H9 (cell line): ENCODE data around the gene MAPKAP1. TPM values are rescaled to one million over a fixed set of nuclear protein-coding genes. Genes with fewer than 3 reads are reported as not detected.

Experiments
- DNase-seq: peaks from one replicate; pipeline ENCODE4 v3.0.0-alpha.2; 2017
- H2AFZ ChIP-seq: one replicate; pipeline ENCODE4 v1.6.1; 2013; ENCODE audit warnings: mild to moderate bottlenecking, low read length, control low read depth, moderate library complexity
- H2AK5ac ChIP-seq: 2 replicates; pipeline ENCODE4 v1.6.1; 2013; ENCODE audit warnings: low read length, control low read depth, mixed read lengths; ENCODE audit not compliant: insufficient read length
- H2BK120ac ChIP-seq: one replicate; pipeline ENCODE4 v1.6.1; 2013; ENCODE audit warnings: low read depth, mild to moderate bottlenecking, low read length, control low read depth, inconsistent platforms; ENCODE audit not compliant: poor library complexity, severe bottlenecking
- H2BK12ac ChIP-seq: 2 replicates; pipeline ENCODE4 v1.6.1; 2013; ENCODE audit warnings: low read length, control low read depth, mixed read lengths, low read depth; ENCODE audit not compliant: insufficient read length
- H2BK15ac ChIP-seq: 2 replicates; pipeline ENCODE4 v1.6.1; 2013; ENCODE audit warnings: low read depth, low read length, control low read depth
- H2BK20ac ChIP-seq: one replicate; pipeline ENCODE4 v1.6.1; 2013; ENCODE audit warnings: low read depth, mild to moderate bottlenecking, low read length, control low read depth, inconsistent platforms; ENCODE audit not compliant: poor library complexity, severe bottlenecking
- H2BK5ac ChIP-seq: 2 replicates; pipeline ENCODE4 v1.6.1; 2013; ENCODE audit warnings: low read length, control low read depth, mixed read lengths; ENCODE audit not compliant: insufficient read length
- H3K14ac ChIP-seq: 2 replicates; pipeline ENCODE4 v1.6.1; 2013; ENCODE audit warnings: low read length, control low read depth; ENCODE audit not compliant: insufficient read depth
- H3K18ac ChIP-seq: 2 replicates; pipeline ENCODE4 v1.6.1; 2013; ENCODE audit warnings: low read depth, mild to moderate bottlenecking, mixed read lengths, low read length, control low read depth; ENCODE audit not compliant: insufficient read length
- H3K23ac ChIP-seq: 2 replicates; pipeline ENCODE4 v1.6.1; 2013; ENCODE audit warnings: low read length, control low read depth, mixed read lengths, low read depth; ENCODE audit not compliant: insufficient read length
- H3K23me2 ChIP-seq: 2 replicates; pipeline ENCODE4 v1.6.1; 2013; ENCODE audit warnings: low read depth, mild to moderate bottlenecking, mixed read lengths, low read length, control low read depth; ENCODE audit not compliant: insufficient read length, poor library complexity, severe bottlenecking
- H3K27ac ChIP-seq: 2 replicates; pipeline ENCODE4 v1.5.1; 2013; ENCODE audit warnings: low read length, control low read depth, mixed read lengths, low read depth; ENCODE audit not compliant: insufficient read length
- H3K27me3 ChIP-seq: 2 replicates; pipeline ENCODE4 v1.6.1; 2013; ENCODE audit warnings: low read length, control low read depth, inconsistent platforms; ENCODE audit not compliant: insufficient read depth
- H3K4ac ChIP-seq: 2 replicates; pipeline ENCODE4 v1.6.1; 2013; ENCODE audit warnings: low read depth, mild to moderate bottlenecking, control low read depth, inconsistent platforms, low read length, moderate library complexity
- H3K4me1 ChIP-seq: 2 replicates; pipeline ENCODE4 v1.6.1; 2013; ENCODE audit warnings: low read length, control low read depth, inconsistent platforms; ENCODE audit not compliant: insufficient read depth
- H3K4me2 ChIP-seq: 2 replicates; pipeline ENCODE4 v1.6.1; 2013; ENCODE audit warnings: low read length, control low read depth, mixed read lengths; ENCODE audit not compliant: insufficient read length, insufficient read depth
- H3K56ac ChIP-seq: 2 replicates; pipeline ENCODE4 v1.6.1; 2013; ENCODE audit warnings: low read depth, mild to moderate bottlenecking, mixed read lengths, low read length, control low read depth; ENCODE audit not compliant: insufficient read length
- H3K79me1 ChIP-seq: 2 replicates; pipeline ENCODE4 v1.6.1; 2013; ENCODE audit warnings: low read depth, mild to moderate bottlenecking, moderate library complexity, low read length, control low read depth, inconsistent platforms; ENCODE audit not compliant: insufficient read depth, poor library complexity, severe bottlenecking
- H3K79me2 ChIP-seq: 2 replicates; pipeline ENCODE4 v1.6.1; 2013; ENCODE audit warnings: low read length, control low read depth, inconsistent platforms; ENCODE audit not compliant: insufficient read depth
- H3K9ac ChIP-seq: 2 replicates; pipeline ENCODE4 v1.6.1; 2013; ENCODE audit warnings: low read length, control low read depth, mixed read lengths; ENCODE audit not compliant: insufficient read length; ENCODE audit errors: extremely low read depth
- H3K9me3 ChIP-seq: one replicate; pipeline ENCODE4 v1.6.1; 2013; ENCODE audit warnings: low read depth, low read length, inconsistent platforms; ENCODE audit not compliant: control insufficient read depth
- H3T11ph ChIP-seq: one replicate; pipeline ENCODE4 v1.6.1; 2013; ENCODE audit warnings: mild to moderate bottlenecking, low read length, control low read depth, inconsistent platforms
- H4K20me1 ChIP-seq: one replicate; pipeline ENCODE4 v1.6.1; 2013; ENCODE audit not compliant: control insufficient read depth, insufficient read length, insufficient read depth
- H4K5ac ChIP-seq: 2 replicates; pipeline ENCODE4 v1.6.1; 2013; ENCODE audit warnings: low read depth, mild to moderate bottlenecking, mixed read lengths, low read length, control low read depth; ENCODE audit not compliant: insufficient read length
- H4K8ac ChIP-seq: replicated peaks from 2 replicates; pipeline ENCODE4 v1.6.1; 2013; ENCODE audit warnings: low read length, control low read depth, mixed read lengths, low read depth; ENCODE audit not compliant: insufficient read length
- H4K91ac ChIP-seq: 2 replicates; pipeline ENCODE4 v1.6.1; 2013; ENCODE audit warnings: low read depth, mild to moderate bottlenecking, moderate library complexity, mixed read lengths, low read length, control low read depth; ENCODE audit not compliant: insufficient read length
- H3K27ac Mint-ChIP-seq, 3 experiments: 2 replicates in 2 of 3; 3 replicates in 1 of 3; pipeline ENCODE4 v1.8.0; 2020 to 2021; ENCODE audit warnings: mixed read lengths in 3 of 3, mild to moderate bottlenecking in 1 of 3, moderate library complexity in 1 of 3
- H3K27me3 Mint-ChIP-seq: 2 replicates; pipeline ENCODE4 v1.8.0; 2021; ENCODE audit warnings: low read depth, mild to moderate bottlenecking, moderate library complexity, mixed read lengths
- H3K36me3 Mint-ChIP-seq, 3 experiments: 2 replicates in 2 of 3; 3 replicates in 1 of 3; pipeline ENCODE4 v1.8.0; 2020 to 2021; ENCODE audit warnings: low read depth in 3 of 3, mixed read lengths in 3 of 3; ENCODE audit not compliant: insufficient read depth in 1 of 3
- H3K4me1 Mint-ChIP-seq, 2 experiments: 2 replicates each; pipeline ENCODE4 v1.8.0; 2020; ENCODE audit warnings: mixed read lengths in 2 of 2
- H3K4me3 Mint-ChIP-seq, 2 experiments: 2 replicates in 1 of 2; 3 replicates in 1 of 2; pipeline ENCODE4 v1.8.0; 2020 to 2021; ENCODE audit warnings: mild to moderate bottlenecking in 2 of 2, mixed read lengths in 2 of 2, moderate library complexity in 1 of 2
- H3K9me3 Mint-ChIP-seq, 2 experiments: 2 replicates in 1 of 2; 3 replicates in 1 of 2; pipeline ENCODE4 v1.8.0; 2020; ENCODE audit warnings: mild to moderate bottlenecking in 2 of 2, mixed read lengths in 2 of 2, moderate library complexity in 1 of 2
- CTCF ChIP-seq: fragments of 200-600 bp; sonication (generic); conservative IDR thresholded peaks from 3 replicates; pipeline ENCODE4 v1.8.0; 2021; ENCODE audit warnings: antibody characterized with exemption, mild to moderate bottlenecking
- WGBS: extraction: QIAGEN DNeasy Blood & Tissue Kit; methylation state at CpG from one replicate; pipeline ENCODE4 v1.1.7; 2013; ENCODE audit warnings: missing lambda C conversion rate, low lambda C conversion rate, mixed read lengths; ENCODE audit not compliant: insufficient read length; ENCODE audit errors: extremely low coverage; 5-methylcytosine and 5-hydroxymethylcytosine counted together
- total RNA-seq: library from RNA; stranded (reverse); gene quantifications from 2 replicates; pipeline ENCODE4 v1.2.1, GENCODE V29; 2021

MAPKAP1 gene
- total RNA-seq, 1 experiment from 2014 or later = 97.0 TPM

- H3K79me2 ChIP-seq = no peaks in the 10 kb centered on the region
- H3K4me1 Mint-ChIP-seq = peaks cover 2 to 10% of the 10 kb centered on the region in 2 experiments; a peak in 3 of 4 replicates
- no peak overlapping the region for H2BK15ac ChIP-seq
- H2BK5ac ChIP-seq = no peak overlapping the region
- H3K18ac ChIP-seq = no peak overlapping the region
- no peak overlapping the region for H2AFZ ChIP-seq
- no peak overlapping the region for H3K4me3 Mint-ChIP-seq
- no peak overlapping the region for H3T11ph ChIP-seq
- no peak overlapping the region for H3K14ac ChIP-seq
- DNase-seq = no peak
- no peaks in the 10 kb centered on the region for H3K27me3 ChIP-seq
- H4K20me1 ChIP-seq = no peaks in the 10 kb centered on the region
- no peak overlapping the region for H4K5ac ChIP-seq
- H3K56ac ChIP-seq = no peak overlapping the region
- H3K9ac ChIP-seq = no peak overlapping the region
- H3K79me1 ChIP-seq = no peaks in the 10 kb centered on the region
- H3K27ac Mint-ChIP-seq = no peak overlapping the region
- H3K36me3 Mint-ChIP-seq = no peaks in the 10 kb centered on the region
- peaks cover 5% of the 10 kb centered on the region for H3K27me3 Mint-ChIP-seq
- no peak overlapping the region for H3K27ac ChIP-seq
- no peak for TF ChIP-seq CTCF
- H3K4ac ChIP-seq = no peak overlapping the region
- no peaks in the 10 kb centered on the region for H3K4me1 ChIP-seq
- H4K8ac ChIP-seq = no peak overlapping the region
- H2BK12ac ChIP-seq = no peak overlapping the region
- WGBS = no CpG with 5 or more reads among the region's 8 CpGs
- no peaks in the 10 kb centered on the region for H3K23me2 ChIP-seq
- no peak overlapping the region for H2BK120ac ChIP-seq
- H2BK20ac ChIP-seq = no peak overlapping the region
- no peak overlapping the region for H3K4me2 ChIP-seq
- no peak overlapping the region for H2AK5ac ChIP-seq
- no peak overlapping the region for H4K91ac ChIP-seq
- no peak overlapping the region for H3K23ac ChIP-seq
- no peaks in the 10 kb centered on the region for H3K9me3 ChIP-seq
- H3K9me3 Mint-ChIP-seq = no peaks in the 10 kb centered on the region
These were observed 290.5 kb downstream of the MAPKAP1 start for GRCh38 chr9:125416517-125416916.
